Measurements from ENCODE around the gene MTMR2.

DNA sequence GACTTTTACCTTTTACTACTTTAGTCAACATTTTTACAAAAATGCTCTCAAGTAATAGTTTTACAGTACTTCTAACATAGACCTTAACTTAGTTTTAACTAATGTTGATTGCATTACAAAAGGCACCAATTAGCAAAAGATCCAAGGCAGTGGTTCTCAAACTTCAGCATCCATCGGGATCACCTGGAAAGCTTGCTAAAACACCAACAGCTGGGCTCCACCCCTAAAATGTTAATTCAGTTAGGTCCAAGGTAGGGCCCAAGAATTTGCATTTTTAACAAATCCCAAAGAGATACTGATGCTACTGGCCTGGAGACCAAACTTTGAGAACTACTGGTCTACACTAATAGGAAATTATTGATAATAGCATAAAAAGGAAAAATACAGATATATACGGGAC, 5.9 kb downstream of the MTMR2 start:
- TF ChIP-seq EZH2phosphoT487 (IDR thresholded peaks at IDR 0.05; ENCODE audit: unreplicated experiment): no peak
- TF ChIP-seq, protein P1, sequence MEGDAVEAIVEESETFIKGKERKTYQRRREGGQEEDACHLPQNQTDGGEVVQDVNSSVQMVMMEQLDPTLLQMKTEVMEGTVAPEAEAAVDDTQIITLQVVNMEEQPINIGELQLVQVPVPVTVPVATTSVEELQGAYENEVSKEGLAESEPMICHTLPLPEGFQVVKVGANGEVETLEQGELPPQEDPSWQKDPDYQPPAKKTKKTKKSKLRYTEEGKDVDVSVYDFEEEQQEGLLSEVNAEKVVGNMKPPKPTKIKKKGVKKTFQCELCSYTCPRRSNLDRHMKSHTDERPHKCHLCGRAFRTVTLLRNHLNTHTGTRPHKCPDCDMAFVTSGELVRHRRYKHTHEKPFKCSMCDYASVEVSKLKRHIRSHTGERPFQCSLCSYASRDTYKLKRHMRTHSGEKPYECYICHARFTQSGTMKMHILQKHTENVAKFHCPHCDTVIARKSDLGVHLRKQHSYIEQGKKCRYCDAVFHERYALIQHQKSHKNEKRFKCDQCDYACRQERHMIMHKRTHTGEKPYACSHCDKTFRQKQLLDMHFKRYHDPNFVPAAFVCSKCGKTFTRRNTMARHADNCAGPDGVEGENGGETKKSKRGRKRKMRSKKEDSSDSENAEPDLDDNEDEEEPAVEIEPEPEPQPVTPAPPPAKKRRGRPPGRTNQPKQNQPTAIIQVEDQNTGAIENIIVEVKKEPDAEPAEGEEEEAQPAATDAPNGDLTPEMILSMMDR (conservative IDR thresholded peaks at IDR 0.05; ENCODE audit: low read depth in 2 of 2): no peak
- no peak for TF ChIP-seq EZH2 (IDR thresholded peaks at IDR 0.05; ENCODE audit: low read depth, unreplicated experiment)
- no peak for TF ChIP-seq ETS1 (IDR thresholded peaks at IDR 0.05)
- no peak for TF ChIP-seq POLR2AphosphoS5 (IDR thresholded peaks at IDR 0.05; ENCODE audit: low read depth)

Measured in GM23338 (cell line).